ENCODE measurements around the gene ZNF280B. TPM values are rescaled to one million over a fixed set of nuclear protein-coding genes. Genes with fewer than 3 reads are reported as not detected.
A peak's percentile ranks its signal among the peaks of the same experiment; 100 is the strongest.

The ZNF280B gene
- total and polyA plus RNA-seq, 2 of the 13 experiments (the other 11 are each of a cell fraction or from before 2014, with no cell fraction given), result 3.7 to 3.9 TPM

DNA sequence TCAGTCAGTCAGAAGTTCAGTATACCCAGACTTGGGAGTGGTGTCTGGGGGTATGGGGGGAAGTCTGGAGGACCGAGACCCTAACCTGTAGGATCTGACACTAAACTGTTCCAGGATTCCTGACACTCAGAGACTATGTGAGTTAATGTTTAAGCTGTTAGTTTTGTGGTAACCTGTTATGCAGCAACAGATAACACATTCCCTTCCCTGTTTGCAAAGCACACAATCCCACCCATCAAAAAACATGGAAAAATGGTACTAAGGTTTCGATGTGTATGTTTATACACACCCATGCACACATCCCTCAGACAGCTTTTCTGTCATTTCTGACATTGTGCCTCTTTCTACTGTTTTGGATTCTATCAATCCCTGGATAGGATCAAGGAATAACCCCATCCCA lies 27.6 kb downstream of the ZNF280B start (continued):
- TF ChIP-seq CREBL2 (CRISPR knock-in tag; IDR thresholded peaks at IDR 0.05; ENCODE audit: borderline replicate concordance) (no peak), REL (CRISPR knock-in tag; conservative IDR thresholded peaks at IDR 0.05) (no peak), ZNF788 (CRISPR knock-in tag; IDR thresholded peaks at IDR 0.05; ENCODE audit: borderline replicate concordance) (no peak), YY1 (IDR thresholded peaks at IDR 0.05; ENCODE audit: insufficient read depth, insufficient replicate concordance, low read depth, low read length) (no peak), FUBP1 (CRISPR knock-in tag; IDR thresholded peaks at IDR 0.05; ENCODE audit: borderline replicate concordance) (no peak), ZNF383 (CRISPR knock-in tag; IDR thresholded peaks at IDR 0.05; ENCODE audit: borderline replicate concordance) (no peak), ZNF17 (CRISPR knock-in tag; IDR thresholded peaks at IDR 0.05) (no peak), MTF2 (CRISPR knock-in tag; IDR thresholded peaks at IDR 0.05; ENCODE audit: borderline replicate concordance) (no peak), THAP8 (CRISPR knock-in tag; IDR thresholded peaks at IDR 0.05; ENCODE audit: borderline replicate concordance) (no peak), SOX6 (IDR thresholded peaks at IDR 0.05) (no peak), SOX6 (CRISPR knock-in tag; IDR thresholded peaks at IDR 0.05) (peak; percentile 53), ZC3H4 (CRISPR knock-in tag; IDR thresholded peaks at IDR 0.05; ENCODE audit: borderline replicate concordance) (no peak), FOXA1 (IDR thresholded peaks at IDR 0.05) (no peak), FOXA1 (CRISPR knock-in tag; IDR thresholded peaks at IDR 0.05) (peak; percentile 46; the same call in 1 of the 2 replicates), RAD51 (IDR thresholded peaks at IDR 0.05; ENCODE audit: borderline replicate concordance) (no peak), REST (IDR thresholded peaks at IDR 0.05; ENCODE audit: borderline replicate concordance in 1 of 2, low read depth in 1 of 2, low read length in 2 of 2) (no peak), FOXA3 (CRISPR knock-in tag; IDR thresholded peaks at IDR 0.05) (peak; percentile 60), ATF1 (CRISPR knock-in tag; IDR thresholded peaks at IDR 0.05) (no peak), RXRA (CRISPR knock-in tag; IDR thresholded peaks at IDR 0.05) (no peak)
- TF ChIP-seq, protein P1, sequence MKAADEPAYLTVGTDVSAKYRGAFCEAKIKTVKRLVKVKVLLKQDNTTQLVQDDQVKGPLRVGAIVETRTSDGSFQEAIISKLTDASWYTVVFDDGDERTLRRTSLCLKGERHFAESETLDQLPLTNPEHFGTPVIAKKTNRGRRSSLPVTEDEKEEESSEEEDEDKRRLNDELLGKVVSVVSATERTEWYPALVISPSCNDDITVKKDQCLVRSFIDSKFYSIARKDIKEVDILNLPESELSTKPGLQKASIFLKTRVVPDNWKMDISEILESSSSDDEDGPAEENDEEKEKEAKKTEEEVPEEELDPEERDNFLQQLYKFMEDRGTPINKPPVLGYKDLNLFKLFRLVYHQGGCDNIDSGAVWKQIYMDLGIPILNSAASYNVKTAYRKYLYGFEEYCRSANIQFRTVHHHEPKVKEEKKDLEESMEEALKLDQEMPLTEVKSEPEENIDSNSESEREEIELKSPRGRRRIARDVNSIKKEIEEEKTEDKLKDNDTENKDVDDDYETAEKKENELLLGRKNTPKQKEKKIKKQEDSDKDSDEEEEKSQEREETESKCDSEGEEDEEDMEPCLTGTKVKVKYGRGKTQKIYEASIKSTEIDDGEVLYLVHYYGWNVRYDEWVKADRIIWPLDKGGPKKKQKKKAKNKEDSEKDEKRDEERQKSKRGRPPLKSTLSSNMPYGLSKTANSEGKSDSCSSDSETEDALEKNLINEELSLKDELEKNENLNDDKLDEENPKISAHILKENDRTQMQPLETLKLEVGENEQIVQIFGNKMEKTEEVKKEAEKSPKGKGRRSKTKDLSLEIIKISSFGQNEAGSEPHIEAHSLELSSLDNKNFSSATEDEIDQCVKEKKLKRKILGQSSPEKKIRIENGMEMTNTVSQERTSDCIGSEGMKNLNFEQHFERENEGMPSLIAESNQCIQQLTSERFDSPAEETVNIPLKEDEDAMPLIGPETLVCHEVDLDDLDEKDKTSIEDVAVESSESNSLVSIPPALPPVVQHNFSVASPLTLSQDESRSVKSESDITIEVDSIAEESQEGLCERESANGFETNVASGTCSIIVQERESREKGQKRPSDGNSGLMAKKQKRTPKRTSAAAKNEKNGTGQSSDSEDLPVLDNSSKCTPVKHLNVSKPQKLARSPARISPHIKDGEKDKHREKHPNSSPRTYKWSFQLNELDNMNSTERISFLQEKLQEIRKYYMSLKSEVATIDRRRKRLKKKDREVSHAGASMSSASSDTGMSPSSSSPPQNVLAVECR (CRISPR knock-in tag; IDR thresholded peaks at IDR 0.05; ENCODE audit: borderline replicate concordance), result no peak

Measured in HepG2 (cell line).